Endodermal cell (in vitro differentiated cells): ENCODE results near the gene ZNF22. TPM values are rescaled to one million over a fixed set of nuclear protein-coding genes. Genes with fewer than 3 reads are reported as not detected.
A peak's percentile ranks its signal among the peaks of the same experiment; 100 is the strongest.

Source experiments
- DNase-seq: peaks from one replicate; pipeline ENCODE4 v3.0.0-alpha.2; 2017
- H3K27ac ChIP-seq: 2 replicates; pipeline ENCODE4 v1.5.1; 2013; ENCODE audit warnings: mild to moderate bottlenecking, low read depth, low read length, moderate library complexity
- H3K27me3 ChIP-seq: 2 replicates; pipeline ENCODE4 v1.6.1; 2013; ENCODE audit warnings: mild to moderate bottlenecking, low read length, moderate library complexity; ENCODE audit not compliant: insufficient read depth, control insufficient read depth, poor library complexity, severe bottlenecking
- H3K36me3 ChIP-seq: 2 replicates; pipeline ENCODE4 v1.7.0; 2013; ENCODE audit warnings: mild to moderate bottlenecking, low read length, moderate library complexity; ENCODE audit not compliant: control insufficient read depth, insufficient read depth
- H3K4me1 ChIP-seq: one replicate; pipeline ENCODE4 v1.7.0; 2013; ENCODE audit warnings: low read length; ENCODE audit not compliant: control insufficient read depth, insufficient read depth
- H3K4me3 ChIP-seq: 2 replicates; pipeline ENCODE4 v1.5.1; 2013; ENCODE audit warnings: mild to moderate bottlenecking, low read length, moderate library complexity
- H3K9ac ChIP-seq: 2 replicates; pipeline ENCODE4 v1.6.1; 2013; ENCODE audit warnings: mild to moderate bottlenecking, low read length, moderate library complexity; ENCODE audit not compliant: poor library complexity, severe bottlenecking; ENCODE audit errors: extremely low read depth
- H3K9me3 ChIP-seq: 2 replicates; pipeline ENCODE4 v1.6.1; 2013; ENCODE audit warnings: mild to moderate bottlenecking, low read length, moderate library complexity; ENCODE audit not compliant: control insufficient read depth
- H3K27ac Mint-ChIP-seq: 2 replicates; pipeline ENCODE4 v1.8.0; 2020; ENCODE audit warnings: mixed read lengths
- H3K27me3 Mint-ChIP-seq: 2 replicates; pipeline ENCODE4 v1.8.0; 2021; ENCODE audit warnings: mild to moderate bottlenecking, mixed read lengths; ENCODE audit not compliant: insufficient read depth
- H3K36me3 Mint-ChIP-seq: 2 replicates; pipeline ENCODE4 v1.8.0; 2020; ENCODE audit warnings: low read depth, mixed read lengths
- H3K4me1 Mint-ChIP-seq: 2 replicates; pipeline ENCODE4 v1.8.0; 2020; ENCODE audit warnings: mixed read lengths
- H3K4me3 Mint-ChIP-seq: 2 replicates; pipeline ENCODE4 v1.8.0; 2020; ENCODE audit warnings: mild to moderate bottlenecking, moderate library complexity, mixed read lengths
- H3K9me3 Mint-ChIP-seq: 2 replicates; pipeline ENCODE4 v1.8.0; 2020; ENCODE audit warnings: mild to moderate bottlenecking, mixed read lengths
- CTCF ChIP-seq: fragments of 200-600 bp; sonication (generic); conservative IDR thresholded peaks from 2 replicates; pipeline ENCODE4 v1.5.0; 2021; ENCODE audit warnings: antibody characterized with exemption, mild to moderate bottlenecking
- WGBS, 2 experiments: methylation state at CpG; one replicate each; pipeline versions ENCODE4 v1.1.5 to v1.1.7; 2013; ENCODE audit warnings: missing lambda C conversion rate in 2 of 2, mixed read lengths in 1 of 2; ENCODE audit not compliant: insufficient coverage in 1 of 2, insufficient read length in 1 of 2; 5-methylcytosine and 5-hydroxymethylcytosine counted together
- total RNA-seq, 2 donors: library from RNA; stranded (reverse); fragmentation: NEBNext Ultra II Directional in 1 of 2; extraction: Animal tissue kit (Norgen Biotek cat#: 25700) in 1 of 2; gene quantifications; 2 replicates in 1 of 2; 3 replicates in 1 of 2; pipeline ENCODE4 v1.2.1, GENCODE V29; 2021

ZNF22 gene
- total RNA-seq, 2 donors from 2014 or later: 35.5 to 42.5 TPM

- Mint-ChIP-seq H3K4me3 (no peak overlapping the region), H3K27ac (no peak overlapping the region), H3K9me3 (peaks cover 2% of the 10 kb centered on the region), H3K4me1 (peaks cover 30% of the 10 kb centered on the region), H3K36me3 (peaks cover 8% of the 10 kb centered on the region), H3K27me3 (peaks cover 12% of the 10 kb centered on the region)
- H3K4me3 ChIP-seq: no peak overlapping the region
- H3K4me1 ChIP-seq: peaks cover 5% of the 10 kb centered on the region
- no peak overlapping the region for H3K27ac ChIP-seq
- WGBS, 2 experiments: 90% methylated on average over 4 of the region's 4 CpGs
- no peak overlapping the region for H3K9ac ChIP-seq
- H3K27me3 ChIP-seq: peaks cover 5% of the 10 kb centered on the region
- no peak for TF ChIP-seq CTCF
- no peaks in the 10 kb centered on the region for H3K9me3 ChIP-seq
- no peaks in the 10 kb centered on the region for H3K36me3 ChIP-seq
- DNase-seq: peak; percentile 9
Observed at GRCh38 chr10:44956226-44956625, 44.5 kb upstream of the ZNF22 start.

GRCh38 chr10:44956717-44957706, 43.7 kb upstream of the ZNF22 start:
- peaks cover 9% of the 10 kb centered on the region for H3K27me3 ChIP-seq
- H3K9me3 ChIP-seq: no peaks in the 10 kb centered on the region
- H3K27ac ChIP-seq: no peak overlapping the region
- peaks cover 16% of the 10 kb centered on the region for H3K27me3 Mint-ChIP-seq
- H3K27ac Mint-ChIP-seq: no peak overlapping the region
- H3K4me1 Mint-ChIP-seq: peaks cover 30% of the 10 kb centered on the region
- H3K36me3 Mint-ChIP-seq: peaks cover 8% of the 10 kb centered on the region
- peak; percentile 10 for DNase-seq
- no peak for TF ChIP-seq CTCF
- no peak overlapping the region for H3K4me3 ChIP-seq
- peaks cover 2% of the 10 kb centered on the region for H3K9me3 Mint-ChIP-seq
- 91 to 98% methylated on average over 4 of the region's 4 CpGs for WGBS, 2 experiments
- no peaks in the 10 kb centered on the region for H3K36me3 ChIP-seq
- no peak overlapping the region for H3K4me3 Mint-ChIP-seq
- no peak overlapping the region for H3K9ac ChIP-seq
- peaks cover 5% of the 10 kb centered on the region for H3K4me1 ChIP-seq

GRCh38 chr10:44958196-44958897, 42.4 kb upstream of the ZNF22 start:
- Mint-ChIP-seq H3K27me3 (peaks cover 18% of the 10 kb centered on the region), H3K4me3 (peak overlapping the region; percentile 74), H3K9me3 (peaks cover 2% of the 10 kb centered on the region), H3K36me3 (peaks cover 8% of the 10 kb centered on the region), H3K27ac (no peak overlapping the region), H3K4me1 (peaks cover 23% of the 10 kb centered on the region)
- Histone ChIP-seq H3K4me3 (peak overlapping the region; percentile 94), H3K9ac (peak overlapping the region; percentile 64), H3K4me1 (peaks cover 5% of the 10 kb centered on the region), H3K27ac (no peak overlapping the region), H3K27me3 (peaks cover 9% of the 10 kb centered on the region), H3K36me3 (no peaks in the 10 kb centered on the region), H3K9me3 (no peaks in the 10 kb centered on the region)
- peak; percentile 38 for DNase-seq
- TF ChIP-seq CTCF: no peak
- WGBS, 2 experiments: 67 to 69% methylated on average over 2 to 5 of the region's 5 CpGs
